ENCODE data around the gene IFNL3. TPM values are rescaled to one million over a fixed set of nuclear protein-coding genes. Genes with fewer than 3 reads are reported as not detected.
A peak's percentile ranks its signal among the peaks of the same experiment; 100 is the strongest.
"Not testable (repeated sequence)": the region's sequence is repeated elsewhere in the genome, so short reads cannot be mapped to it uniquely, and the experiment has no call there.

The IFNL3 gene
- not detected for total RNA-seq

- not testable (repeated sequence) for H3K4me3 ChIP-seq; H3K27ac ChIP-seq; H3K36me3 ChIP-seq; DNase-seq (ENCODE audit: low spot score in 2 of 2); H3K9me3 ChIP-seq
- Histone ChIP-seq H3K4me1 (peaks cover 13% of the 10 kb centered on the region), H3K27me3 (peaks cover 40% of the 10 kb centered on the region)
- 95% methylated on average over 4 of the region's 12 CpGs for WGBS
Measured at GRCh38 chr19:39244410-39245100, at the start of gene IFNL3. TSS of gene IFNL3 (minus strand) at chr19:39245006. CDS start at chr19:39244967, 39 bp downstream.

GRCh38 chr19:39293394-39293793 is 48.6 kb upstream of the IFNL3 start:
- no peak overlapping the region for H3K4me3 ChIP-seq
- H3K36me3 ChIP-seq: no peaks in the 10 kb centered on the region
- peak in 1 of 2 donors; percentile 15 for DNase-seq (ENCODE audit: low spot score in 2 of 2)
- no peaks in the 10 kb centered on the region for H3K4me1 ChIP-seq
- TF ChIP-seq POLR2AphosphoS5 (IDR thresholded peaks at IDR 0.05) (no peak), POLR2A (IDR thresholded peaks at IDR 0.05) (no peak), CTCF (IDR thresholded peaks at IDR 0.05) (no peak), EP300 (IDR thresholded peaks at IDR 0.05) (no peak)
- peaks cover 24% of the 10 kb centered on the region for H3K27me3 ChIP-seq
- no peaks in the 10 kb centered on the region for H3K9me3 ChIP-seq
- WGBS: 64% methylated on average over 4 of the region's 4 CpGs
- no peak overlapping the region for H3K27ac ChIP-seq

- Histone ChIP-seq H3K27ac (no peak overlapping the region), H3K4me3 (no peak overlapping the region), H3K27me3 (no peaks in the 10 kb centered on the region), H3K9me3 (peaks cover 8% of the 10 kb centered on the region), H3K4me1 (no peaks in the 10 kb centered on the region), H3K36me3 (no peaks in the 10 kb centered on the region)
- WGBS: 88% methylated on average over 1 of the region's 1 CpG
- no peak for DNase-seq (ENCODE audit: low spot score in 2 of 2)
- no peak for TF ChIP-seq POLR2AphosphoS5 (IDR thresholded peaks at IDR 0.05)
- TF ChIP-seq EP300 (IDR thresholded peaks at IDR 0.05): no peak
- no peak for TF ChIP-seq POLR2A (IDR thresholded peaks at IDR 0.05)
- no peak for TF ChIP-seq CTCF (IDR thresholded peaks at IDR 0.05)
Measured at GRCh38 chr19:39284032-39284431, 39.2 kb upstream of the IFNL3 start.

- DNase-seq (ENCODE audit: low spot score in 2 of 2): no peak
- Histone ChIP-seq H3K36me3 (no peaks in the 10 kb centered on the region), H3K4me3 (no peak overlapping the region), H3K4me1 (no peaks in the 10 kb centered on the region), H3K27me3 (no peaks in the 10 kb centered on the region), H3K9me3 (peaks cover 8% of the 10 kb centered on the region), H3K27ac (no peak overlapping the region)
- no peak for TF ChIP-seq CTCF (IDR thresholded peaks at IDR 0.05)
- no peak for TF ChIP-seq POLR2AphosphoS5 (IDR thresholded peaks at IDR 0.05)
- TF ChIP-seq EP300 (IDR thresholded peaks at IDR 0.05): no peak
- no peak for TF ChIP-seq POLR2A (IDR thresholded peaks at IDR 0.05)
- 72% methylated on average over 1 of the region's 1 CpG for WGBS
Measured at GRCh38 chr19:39282021-39282420, 37.2 kb upstream of the IFNL3 start.

GRCh38 chr19:39277598-39277997 is 32.8 kb upstream of the IFNL3 start:
- peak in 1 of 2 donors; percentile 2 for DNase-seq (ENCODE audit: low spot score in 2 of 2)
- TF ChIP-seq EP300 (IDR thresholded peaks at IDR 0.05) (no peak), POLR2AphosphoS5 (IDR thresholded peaks at IDR 0.05) (no peak), POLR2A (IDR thresholded peaks at IDR 0.05) (no peak), CTCF (IDR thresholded peaks at IDR 0.05) (no peak)
- WGBS: 85% methylated on average over 7 of the region's 7 CpGs
- Histone ChIP-seq H3K4me3 (no peak overlapping the region), H3K27ac (no peak overlapping the region), H3K36me3 (no peaks in the 10 kb centered on the region), H3K9me3 (peaks cover 8% of the 10 kb centered on the region), H3K4me1 (no peaks in the 10 kb centered on the region), H3K27me3 (peaks cover 2% of the 10 kb centered on the region)

Data from suprapubic skin (tissue), 4 donors.